ENCODE results near the gene ZNF415.

GRCh38 chr19:53092723-53093122 is 40.0 kb downstream of the ZNF415 start:
- TF ChIP-seq CTCF (conservative IDR thresholded peaks at IDR 0.05; ENCODE audit: low read length), result no peak
- TF ChIP-seq EZH2phosphoT487 (IDR thresholded peaks at IDR 0.05; ENCODE audit: borderline replicate concordance), result no peak
